ENCODE results near the gene NCKAP5.

Gene NCKAP5

DNA sequence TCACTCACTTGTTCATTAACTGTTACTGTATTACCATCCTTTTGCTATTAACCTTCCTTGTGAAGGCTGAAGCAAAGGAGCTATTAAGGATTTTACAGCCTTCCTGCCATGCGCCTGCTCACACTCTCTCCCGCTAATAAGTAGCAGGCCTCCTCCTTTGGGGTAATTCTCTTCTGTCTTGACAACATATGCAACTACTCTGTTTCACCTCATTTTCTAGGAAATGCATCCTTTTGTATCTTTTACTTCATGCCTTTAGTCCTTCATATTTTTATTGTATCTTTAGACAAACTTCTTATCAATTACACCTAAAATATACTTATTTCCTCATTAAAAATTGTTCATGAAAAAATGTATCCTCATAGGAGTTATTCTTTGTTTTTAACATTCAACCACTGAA, 463.4 kb downstream of the NCKAP5 start:
- Histone ChIP-seq H3K36me3 (no peaks in the 10 kb centered on the region), H3K4me1 (ENCODE audit: control insufficient read depth in 1 of 2, insufficient read depth in 1 of 2, low read depth in 1 of 2, low read length in 1 of 2) (no peaks in the 10 kb centered on the region), H3K9me3 (no peaks in the 10 kb centered on the region), H3K4me3 (ENCODE audit: low read depth in 1 of 2, low read length in 1 of 2) (no peak overlapping the region), H3K27ac (no peak overlapping the region), H3K27me3 (no peaks in the 10 kb centered on the region)
- TF ChIP-seq, protein P1, sequence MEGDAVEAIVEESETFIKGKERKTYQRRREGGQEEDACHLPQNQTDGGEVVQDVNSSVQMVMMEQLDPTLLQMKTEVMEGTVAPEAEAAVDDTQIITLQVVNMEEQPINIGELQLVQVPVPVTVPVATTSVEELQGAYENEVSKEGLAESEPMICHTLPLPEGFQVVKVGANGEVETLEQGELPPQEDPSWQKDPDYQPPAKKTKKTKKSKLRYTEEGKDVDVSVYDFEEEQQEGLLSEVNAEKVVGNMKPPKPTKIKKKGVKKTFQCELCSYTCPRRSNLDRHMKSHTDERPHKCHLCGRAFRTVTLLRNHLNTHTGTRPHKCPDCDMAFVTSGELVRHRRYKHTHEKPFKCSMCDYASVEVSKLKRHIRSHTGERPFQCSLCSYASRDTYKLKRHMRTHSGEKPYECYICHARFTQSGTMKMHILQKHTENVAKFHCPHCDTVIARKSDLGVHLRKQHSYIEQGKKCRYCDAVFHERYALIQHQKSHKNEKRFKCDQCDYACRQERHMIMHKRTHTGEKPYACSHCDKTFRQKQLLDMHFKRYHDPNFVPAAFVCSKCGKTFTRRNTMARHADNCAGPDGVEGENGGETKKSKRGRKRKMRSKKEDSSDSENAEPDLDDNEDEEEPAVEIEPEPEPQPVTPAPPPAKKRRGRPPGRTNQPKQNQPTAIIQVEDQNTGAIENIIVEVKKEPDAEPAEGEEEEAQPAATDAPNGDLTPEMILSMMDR (IDR thresholded peaks at IDR 0.05), result no peak

DNA sequence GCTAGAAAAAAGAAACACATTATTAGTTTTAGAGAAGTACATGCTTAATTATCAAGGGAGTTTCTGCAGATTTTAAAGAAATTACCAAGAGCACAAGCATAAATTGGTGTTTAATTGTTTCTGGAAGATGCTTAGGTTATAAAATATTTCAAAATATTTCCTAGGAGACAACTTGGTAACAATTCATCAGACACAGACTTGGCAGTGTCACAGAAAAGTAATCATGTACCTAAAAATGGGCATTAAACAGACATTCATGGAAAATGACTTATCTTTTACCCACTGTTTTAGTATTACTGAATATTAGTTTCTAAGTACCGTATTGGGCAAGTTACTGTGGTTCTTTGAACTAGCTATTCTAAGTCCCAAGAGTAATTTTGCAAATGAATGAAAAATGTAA, 469.5 kb downstream of the NCKAP5 start:
- H3K4me3 ChIP-seq (ENCODE audit: low read depth in 1 of 2, low read length in 1 of 2), result no peak overlapping the region
- no peaks in the 10 kb centered on the region for H3K4me1 ChIP-seq (ENCODE audit: control insufficient read depth in 1 of 2, insufficient read depth in 1 of 2, low read depth in 1 of 2, low read length in 1 of 2)
- H3K27me3 ChIP-seq, result no peaks in the 10 kb centered on the region
- H3K36me3 ChIP-seq, result no peaks in the 10 kb centered on the region
- H3K9me3 ChIP-seq, result no peaks in the 10 kb centered on the region
- TF ChIP-seq, protein P1 (IDR thresholded peaks at IDR 0.05), result no peak
- H3K27ac ChIP-seq, result no peak overlapping the region

DNA sequence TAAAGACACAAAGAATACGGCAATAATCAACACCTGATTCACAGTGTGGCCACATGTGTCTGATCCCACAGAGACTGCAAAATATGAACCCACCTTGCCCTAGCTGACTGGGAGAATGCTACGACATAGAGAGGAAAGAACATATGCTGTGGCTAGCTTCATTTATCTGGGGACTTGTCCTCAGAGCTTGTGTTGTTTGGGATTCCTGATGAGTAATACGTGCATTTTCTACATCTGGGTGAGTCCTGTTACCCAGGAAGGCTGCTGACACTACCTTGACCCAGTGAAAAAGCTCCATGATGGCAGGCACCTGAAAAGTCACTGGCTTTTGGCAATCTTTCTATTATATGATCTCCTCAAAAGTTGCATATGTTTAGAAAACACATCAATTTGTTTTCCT, 470.6 kb downstream of the NCKAP5 start:
- Histone ChIP-seq H3K36me3 (no peaks in the 10 kb centered on the region), H3K4me3 (ENCODE audit: low read depth in 1 of 2, low read length in 1 of 2) (no peak overlapping the region), H3K27ac (no peak overlapping the region), H3K4me1 (ENCODE audit: control insufficient read depth in 1 of 2, insufficient read depth in 1 of 2, low read depth in 1 of 2, low read length in 1 of 2) (no peaks in the 10 kb centered on the region), H3K27me3 (no peaks in the 10 kb centered on the region), H3K9me3 (no peaks in the 10 kb centered on the region)
- TF ChIP-seq, protein P1 (IDR thresholded peaks at IDR 0.05), result no peak

DNA sequence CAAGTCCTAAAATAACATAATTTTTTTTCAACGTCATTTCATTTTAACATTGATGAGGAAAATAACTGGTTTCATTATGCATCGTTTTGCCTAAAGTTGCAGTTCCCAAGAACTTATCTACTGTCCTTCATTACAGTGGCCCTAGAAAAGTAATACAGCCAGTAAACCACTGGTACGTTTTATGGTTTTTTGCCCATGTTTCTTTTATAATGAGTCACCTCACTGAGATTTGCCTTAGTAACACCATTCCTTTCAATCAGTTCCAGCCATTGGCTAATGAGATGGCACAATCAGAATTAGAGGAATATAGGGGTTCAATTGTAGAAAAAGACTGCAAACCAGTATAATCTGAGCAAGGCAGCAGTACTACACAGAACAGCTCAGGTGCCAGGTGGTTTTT, 475.7 kb downstream of the NCKAP5 start:
- TF ChIP-seq, protein P1 (IDR thresholded peaks at IDR 0.05), result no peak
- H3K9me3 ChIP-seq, result no peaks in the 10 kb centered on the region
- no peak overlapping the region for H3K4me3 ChIP-seq (ENCODE audit: low read depth in 1 of 2, low read length in 1 of 2)
- H3K27ac ChIP-seq, result no peak overlapping the region
- no peaks in the 10 kb centered on the region for H3K36me3 ChIP-seq
- H3K4me1 ChIP-seq (ENCODE audit: control insufficient read depth in 1 of 2, insufficient read depth in 1 of 2, low read depth in 1 of 2, low read length in 1 of 2), result no peaks in the 10 kb centered on the region
- no peaks in the 10 kb centered on the region for H3K27me3 ChIP-seq

DNA sequence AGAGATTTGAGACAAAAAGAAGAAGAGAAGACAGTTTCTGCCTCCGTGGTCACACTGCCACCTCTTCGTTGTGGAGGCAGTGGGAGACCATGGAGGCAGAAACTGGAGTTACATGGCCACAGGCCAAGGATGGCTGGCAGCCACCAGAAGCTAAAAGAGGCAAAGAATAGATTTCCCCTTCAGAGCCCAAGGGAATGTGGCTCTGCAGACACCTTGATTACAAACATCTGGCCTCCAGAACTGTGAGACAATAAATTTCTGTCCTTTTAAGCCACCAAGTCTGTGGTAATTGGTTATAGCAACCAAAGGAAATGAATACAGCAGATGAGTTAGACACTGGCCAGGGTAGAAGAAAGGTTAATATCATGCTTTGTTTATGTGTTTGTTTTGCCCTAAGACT, 477.9 kb downstream of the NCKAP5 start:
- Histone ChIP-seq H3K36me3 (no peaks in the 10 kb centered on the region), H3K9me3 (no peaks in the 10 kb centered on the region), H3K4me1 (ENCODE audit: control insufficient read depth in 1 of 2, insufficient read depth in 1 of 2, low read depth in 1 of 2, low read length in 1 of 2) (no peaks in the 10 kb centered on the region), H3K27ac (no peak overlapping the region), H3K27me3 (no peaks in the 10 kb centered on the region), H3K4me3 (ENCODE audit: low read depth in 1 of 2, low read length in 1 of 2) (no peak overlapping the region)
- TF ChIP-seq, protein P1 (IDR thresholded peaks at IDR 0.05), result no peak

DNA sequence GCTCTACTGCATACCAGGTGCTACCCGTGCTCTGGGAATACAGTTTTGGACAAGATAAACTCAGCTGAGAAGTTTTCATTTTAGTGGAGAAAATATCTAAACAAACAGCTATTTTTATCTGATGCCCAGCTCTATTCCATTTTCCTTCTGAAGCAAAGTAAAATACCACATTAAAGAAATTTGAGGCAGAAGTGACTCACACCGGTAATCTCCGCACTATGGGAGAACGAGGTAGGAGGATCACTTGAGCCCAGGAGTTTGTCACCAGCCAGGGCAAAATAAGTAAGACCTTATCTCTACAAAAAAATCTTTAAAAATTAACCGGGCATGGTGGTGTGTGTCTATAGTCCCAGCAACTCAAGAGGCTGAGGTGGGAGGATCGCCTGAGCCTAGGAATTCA, 482.1 kb downstream of the NCKAP5 start:
- no peaks in the 10 kb centered on the region for H3K27me3 ChIP-seq
- no peak overlapping the region for H3K27ac ChIP-seq
- H3K9me3 ChIP-seq, result no peaks in the 10 kb centered on the region
- no peaks in the 10 kb centered on the region for H3K36me3 ChIP-seq
- H3K4me1 ChIP-seq (ENCODE audit: control insufficient read depth in 1 of 2, insufficient read depth in 1 of 2, low read depth in 1 of 2, low read length in 1 of 2), result no peaks in the 10 kb centered on the region
- TF ChIP-seq, protein P1 (IDR thresholded peaks at IDR 0.05), result no peak
- no peak overlapping the region for H3K4me3 ChIP-seq (ENCODE audit: low read depth in 1 of 2, low read length in 1 of 2)
